ENCODE measurements around the gene APPBP2.

DNA sequence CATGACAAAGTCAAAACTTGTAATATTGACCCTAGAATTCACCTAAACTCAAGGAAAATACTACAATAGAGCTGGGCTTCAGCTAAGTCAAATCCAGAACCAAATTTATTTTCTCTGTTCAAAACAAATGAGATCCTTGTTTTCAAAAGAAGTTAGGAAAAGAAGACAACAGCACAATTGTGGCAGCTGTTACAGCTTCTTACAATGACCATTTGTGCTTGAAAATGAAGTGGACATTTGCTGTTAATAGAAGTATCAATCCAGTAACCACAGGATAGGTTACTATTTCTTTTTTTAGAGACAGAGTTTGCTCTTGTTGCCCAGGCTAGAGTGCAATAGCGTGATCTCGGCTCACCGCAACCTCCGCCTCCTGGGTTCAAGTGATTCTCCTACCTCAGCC lies 44.4 kb downstream of the APPBP2 start:
- no peak for TF ChIP-seq CTCF (optimal IDR thresholded peaks at IDR 0.05 in 1 of 3, IDR thresholded peaks at IDR 0.05 in 1 of 3, conservative IDR thresholded peaks at IDR 0.05 in 1 of 3; ENCODE audit: extremely low read depth in 1 of 3, insufficient read depth in 2 of 3, low read length in 3 of 3)
- TF ChIP-seq EZH2 (IDR thresholded peaks at IDR 0.05; ENCODE audit: low read length) = no peak

All from keratinocyte (primary cell).